Brain pericyte (primary cell): ENCODE results near the gene XPNPEP3.
"Not testable (repeated sequence)": the region's sequence is repeated elsewhere in the genome, so short reads cannot be mapped to it uniquely, and the experiment has no call there.

ENCODE experiments used
- DNase-seq: peaks from one replicate; pipeline ENCODE4 v3.0.0-alpha.2; 2012; ENCODE audit warnings: low read depth, low spot score

The XPNPEP3 gene

DNA sequence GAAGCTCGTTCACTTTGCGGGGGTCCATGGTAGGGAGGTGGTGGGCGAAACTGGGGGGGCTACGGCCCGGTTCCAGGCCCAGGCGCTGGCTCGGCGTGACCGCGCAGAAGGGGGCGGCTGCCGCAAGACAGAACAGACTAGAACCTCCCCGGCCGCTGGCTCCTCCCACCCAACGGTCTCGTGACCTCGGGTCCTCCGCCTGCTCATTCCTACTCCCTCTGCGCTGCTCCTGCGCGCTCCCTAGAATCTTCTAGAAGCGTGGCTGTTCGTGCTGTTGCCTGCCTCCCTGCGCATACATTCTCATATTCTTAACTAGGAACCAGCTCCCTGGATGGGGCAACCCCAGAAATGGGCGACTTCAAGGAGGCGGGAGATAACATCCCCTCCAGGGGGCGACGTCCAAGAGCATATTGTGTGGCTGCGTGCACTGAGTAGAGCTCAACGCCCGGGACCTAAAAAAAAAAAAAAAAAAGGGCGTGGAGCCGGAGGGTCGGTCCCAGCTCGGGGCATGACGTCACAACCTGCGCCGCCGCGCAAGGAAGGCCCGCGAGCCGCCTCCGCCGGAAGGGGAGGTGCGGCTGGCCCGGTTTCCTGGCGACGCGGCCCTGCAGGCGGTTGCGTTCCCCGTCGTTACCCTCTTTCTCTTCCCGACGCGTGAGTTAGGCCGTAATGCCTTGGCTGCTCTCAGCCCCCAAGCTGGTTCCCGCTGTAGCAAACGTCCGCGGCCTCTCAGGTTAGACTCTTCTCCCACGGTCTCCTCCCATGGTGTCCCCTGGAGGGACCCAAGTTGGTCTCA lies at the start of gene XPNPEP3, which contains the start of gene ST13:
Gene XPNPEP3 (plus strand): TSS at position 636 of the 796 bp plus-strand sequence. CDS start 34 bp downstream, at position 670.
Gene ST13 (minus strand): TSS at position 127 of the 796 bp plus-strand sequence. CDS start 99 bp downstream, at position 28.
- DNase-seq, result peak; percentile 91

DNA sequence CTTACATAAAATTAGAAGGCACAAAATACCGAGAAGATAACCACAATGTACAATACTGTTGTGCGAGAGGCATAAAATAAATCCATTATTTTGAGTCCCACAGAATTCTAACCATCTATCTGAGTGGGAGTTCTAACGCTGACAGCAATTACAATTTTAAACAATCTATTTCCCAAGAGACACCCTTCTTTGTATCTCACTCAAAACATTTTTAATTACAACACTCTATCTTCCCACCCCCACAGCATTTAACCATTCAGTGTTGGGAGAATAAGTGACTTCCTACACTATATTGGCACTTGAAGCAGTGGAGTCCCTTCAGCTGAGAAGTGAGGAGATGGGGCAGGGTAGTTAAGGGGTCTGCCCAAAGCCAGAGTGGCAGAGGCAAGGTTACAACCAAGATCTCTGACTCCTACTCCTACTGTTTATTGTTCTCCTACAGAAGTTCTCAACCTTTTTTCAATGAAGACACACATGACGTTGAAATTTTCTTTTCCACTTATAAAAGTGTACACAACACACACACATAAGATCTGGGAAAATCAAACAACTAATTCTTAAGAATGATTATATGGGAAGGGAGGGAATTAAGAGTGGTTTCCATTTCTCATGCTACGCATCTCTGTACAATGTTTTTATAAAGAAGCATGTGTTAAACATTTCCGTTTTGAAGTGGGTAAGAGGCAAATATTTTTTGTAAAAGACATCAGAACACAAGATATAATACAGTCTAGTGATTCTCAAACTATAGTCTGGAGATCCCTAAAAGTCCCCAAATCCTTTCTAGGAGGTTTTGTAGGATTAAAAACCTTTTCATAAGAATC lies 48.7 kb upstream of the XPNPEP3 start:
- DNase-seq, result no peak

- DNase-seq, result no peak
These were observed 43.0 kb upstream of the XPNPEP3 start for GRCh38 chr22:40813912-40814315.

GRCh38 chr22:40817737-40818136 lies 39.2 kb upstream of the XPNPEP3 start:
- no peak for DNase-seq

DNA sequence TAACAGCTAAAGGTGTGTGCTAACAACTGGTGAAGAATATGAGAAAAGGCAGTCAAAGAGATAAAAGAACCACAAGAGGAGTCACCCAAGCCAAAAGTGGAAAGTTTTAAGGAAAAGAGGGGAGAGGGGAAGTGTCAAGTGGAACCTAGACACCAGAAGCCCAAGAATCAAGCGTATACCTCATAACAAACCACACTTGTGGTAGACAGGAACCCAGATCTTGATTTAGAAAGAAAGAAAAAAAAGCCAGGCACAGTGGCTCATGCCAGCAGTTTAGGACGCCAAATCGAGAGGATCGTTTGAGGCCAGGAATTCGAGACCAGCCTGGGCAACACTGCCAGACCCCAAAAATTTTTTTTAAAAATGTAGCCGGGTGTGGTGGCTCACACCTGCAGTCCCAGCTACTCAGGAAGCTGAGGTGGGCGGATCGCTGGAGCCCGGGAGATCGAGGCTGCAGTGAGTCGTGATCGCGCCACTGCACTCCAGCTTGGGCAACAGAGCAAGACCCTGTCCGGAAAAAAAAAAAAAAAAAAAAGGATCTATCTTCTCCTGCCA lies 38.7 kb upstream of the XPNPEP3 start:
- DNase-seq, result no peak

DNA sequence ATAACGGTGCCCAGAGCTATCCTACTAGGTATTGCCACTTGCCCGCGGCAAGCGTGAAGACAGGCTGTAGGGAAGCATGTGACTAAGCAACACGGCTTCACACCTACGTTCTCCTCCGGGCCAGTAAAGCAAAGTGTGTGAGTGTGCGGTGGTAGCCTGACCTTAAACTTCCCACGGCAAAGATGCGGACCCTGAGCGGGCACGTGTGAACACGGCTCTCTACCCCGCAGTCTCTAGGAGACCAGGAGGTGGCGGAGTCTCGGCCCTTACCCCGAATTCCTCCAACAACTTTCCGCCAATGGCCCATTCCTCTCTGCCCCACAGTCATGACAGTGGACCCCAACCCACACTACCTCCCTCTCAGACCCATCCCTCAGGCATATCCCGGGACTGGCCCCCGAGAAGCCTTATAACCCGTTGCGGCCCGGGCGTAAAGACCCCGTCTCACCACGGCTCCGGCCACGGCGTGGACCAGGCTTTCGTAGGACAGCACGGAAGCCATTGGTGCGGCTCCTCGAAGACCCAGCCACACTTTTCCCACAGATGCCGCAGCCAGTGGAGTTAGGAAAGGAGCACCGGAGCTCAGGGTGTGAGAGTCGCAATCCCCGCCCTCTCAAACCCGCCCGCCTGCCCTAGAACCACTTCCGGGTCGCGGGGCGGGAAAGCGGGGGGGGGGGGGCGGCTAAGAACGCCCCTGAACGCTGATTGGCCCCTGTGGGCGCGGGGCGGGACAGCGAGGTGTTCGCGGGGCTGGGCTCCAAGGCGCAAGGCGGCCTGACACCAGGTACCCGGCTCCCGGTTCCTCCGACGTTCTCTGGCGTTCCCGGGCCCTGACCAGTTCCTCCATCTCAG lies 38.0 kb upstream of the XPNPEP3 start, which contains the start of gene SLC25A17:
Gene SLC25A17 (minus strand): TSS at position 600 of the 852 bp plus-strand sequence. CDS start 98 bp downstream, at position 502.
- no peak for DNase-seq

DNA sequence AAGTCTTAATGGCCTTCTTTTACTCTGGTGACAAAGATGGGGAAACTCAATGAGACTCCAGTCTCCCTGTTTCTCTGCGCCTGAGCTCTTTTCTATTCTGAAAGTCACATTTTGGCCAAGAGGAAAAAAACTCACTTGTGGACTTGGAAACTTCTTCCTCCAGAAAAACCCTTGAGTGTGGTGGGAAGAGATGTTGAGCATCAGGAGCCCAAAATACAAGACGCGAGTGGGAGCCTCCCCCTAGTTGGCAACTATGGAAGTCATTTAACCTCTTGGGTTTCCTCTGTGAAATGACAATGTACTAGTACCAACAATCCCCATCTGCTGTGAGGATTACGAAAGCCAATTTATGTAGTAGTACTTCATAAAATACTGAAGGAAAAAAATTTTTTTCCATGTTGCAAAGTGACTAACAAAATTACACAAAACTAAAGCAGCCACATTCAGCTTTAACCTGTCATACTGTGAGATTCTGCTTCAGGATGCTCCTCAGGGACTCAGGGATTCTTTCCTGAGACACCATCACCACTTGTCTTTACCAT lies 37.3 kb upstream of the XPNPEP3 start:
- DNase-seq, result no peak

DNA sequence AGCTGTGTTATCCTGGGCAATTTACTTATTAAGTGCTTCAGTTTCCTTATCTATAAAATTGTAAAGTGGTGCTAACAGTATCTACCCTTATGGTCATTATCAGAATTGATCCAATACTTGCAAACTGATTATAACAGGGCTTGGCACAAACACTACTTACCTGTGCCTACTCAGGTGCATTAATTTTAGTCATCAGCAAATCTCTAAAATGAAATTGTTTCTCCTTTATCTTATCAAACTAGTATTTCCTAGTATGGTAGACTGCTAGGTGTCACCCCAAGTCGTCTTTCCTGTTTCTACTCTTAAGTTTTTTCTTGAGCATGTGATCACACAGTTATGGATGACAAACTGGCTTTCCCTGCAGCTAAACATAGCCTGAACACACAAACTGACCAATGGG lies 33.5 kb upstream of the XPNPEP3 start:
- no peak for DNase-seq

- not testable (repeated sequence) for DNase-seq
These were observed 30.7 kb upstream of the XPNPEP3 start for GRCh38 chr22:40826292-40826691.

- DNase-seq, result no peak
These were observed 29.8 kb upstream of the XPNPEP3 start for GRCh38 chr22:40826984-40827741.

- no peak for DNase-seq
These were observed 27.8 kb upstream of the XPNPEP3 start for GRCh38 chr22:40829131-40829530.

GRCh38 chr22:40834619-40835018 lies 22.3 kb upstream of the XPNPEP3 start:
- DNase-seq, result no peak

- DNase-seq, result no peak
These were observed 18.5 kb upstream of the XPNPEP3 start for GRCh38 chr22:40838486-40838885.

DNA sequence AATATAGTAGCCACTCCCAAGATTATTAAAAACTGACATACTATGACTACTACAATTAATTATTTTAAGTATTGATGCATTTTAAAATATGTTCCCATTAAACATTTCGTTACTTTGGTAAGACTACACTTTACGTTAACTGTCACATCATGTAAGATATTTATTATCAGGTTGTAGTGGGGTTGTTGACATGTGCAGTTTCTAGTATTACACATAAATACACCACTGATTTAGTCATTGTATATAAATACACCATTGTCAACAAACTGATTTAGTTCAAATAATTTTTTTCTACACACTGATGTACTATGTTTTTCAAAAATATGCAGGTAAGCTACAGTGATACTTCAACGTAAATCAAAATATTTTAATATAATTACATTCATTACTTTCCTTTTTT lies 12.0 kb upstream of the XPNPEP3 start:
- no peak for DNase-seq

- not testable (repeated sequence) for DNase-seq
These were observed 11.1 kb upstream of the XPNPEP3 start for GRCh38 chr22:40845816-40846215.

- no peak for DNase-seq
These were observed 3.6 kb upstream of the XPNPEP3 start for GRCh38 chr22:40853333-40853732.

- DNase-seq, result no peak
These were observed 3.0 kb upstream of the XPNPEP3 start for GRCh38 chr22:40853961-40854360.

- DNase-seq, result no peak
These were observed 1.6 kb upstream of the XPNPEP3 start for GRCh38 chr22:40855071-40855978.

DNA sequence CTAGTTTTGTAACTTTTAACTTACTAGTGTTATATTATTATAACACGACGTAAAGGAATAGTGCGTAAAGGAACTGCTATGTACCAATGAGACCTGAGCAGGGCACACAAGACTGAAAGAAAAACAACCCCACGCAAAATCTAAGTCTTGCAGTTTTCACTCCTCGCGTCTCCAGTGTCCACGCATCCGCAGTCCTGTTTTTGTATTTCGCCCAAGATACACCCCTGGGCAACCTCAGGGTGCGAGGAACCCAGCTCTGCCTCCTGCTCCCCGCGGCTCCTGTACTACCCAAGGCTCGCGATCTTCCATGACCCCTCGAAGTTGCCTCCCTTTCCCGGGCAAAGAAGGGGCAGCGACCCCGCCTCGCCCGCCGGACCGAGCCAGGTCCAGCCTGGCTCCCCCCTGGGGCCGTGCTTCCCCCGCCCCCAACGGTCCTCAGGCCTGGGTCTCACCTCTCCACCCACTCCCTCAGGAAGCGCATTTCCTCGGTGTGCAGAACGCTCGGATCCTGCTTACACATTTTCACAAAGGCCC lies 902 bp upstream of the XPNPEP3 start:
- no peak for DNase-seq
